ENCODE results near the gene ZNF618. TPM values are rescaled to one million over a fixed set of nuclear protein-coding genes. Genes with fewer than 3 reads are reported as not detected.

Gene ZNF618
- total and polyA plus RNA-seq, 2 experiments from 2014 or later: 10.2 to 14.0 TPM

DNA sequence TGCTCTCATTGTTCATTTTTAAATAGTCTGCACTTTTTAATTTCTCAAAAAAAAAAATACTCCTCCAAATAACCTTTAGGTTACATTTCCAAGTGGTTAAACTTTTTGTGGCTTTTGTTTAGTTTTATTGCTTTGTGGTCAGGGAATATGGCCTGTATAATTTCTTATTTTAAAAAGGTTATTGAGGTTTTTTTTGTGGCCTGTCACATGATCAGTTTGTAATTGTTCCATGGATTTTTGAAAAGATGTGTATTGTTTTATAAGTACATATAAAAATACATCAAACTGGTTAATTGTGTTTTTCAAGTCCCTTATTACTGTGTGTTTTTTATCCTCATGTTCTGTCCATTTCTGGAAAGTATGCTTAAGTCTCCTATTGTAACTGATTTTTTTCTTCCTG is 64.0 kb downstream of the ZNF618 start:
- Histone ChIP-seq H3K36me3 (replicated peaks; ENCODE audit: insufficient read depth, low read depth) (no peaks in the 10 kb centered on the region), H3K4me3 (no peak overlapping the region), H3K27me3 (no peaks in the 10 kb centered on the region), H3K79me2 (peaks cover 62% of the 10 kb centered on the region), H4K20me1 (ENCODE audit: insufficient read depth, poor library complexity, severe bottlenecking) (peaks cover 10% of the 10 kb centered on the region), H2AFZ (no peak overlapping the region), H3K9me3 (ENCODE audit: low read depth) (no peaks in the 10 kb centered on the region), H3K9me2 (replicated peaks; ENCODE audit: insufficient read depth) (no peaks in the 10 kb centered on the region), H3K27ac (no peak overlapping the region), H3K4me1 (ENCODE audit: insufficient read depth) (no peaks in the 10 kb centered on the region), H3K4me2 (no peak overlapping the region)
- no peak for TF ChIP-seq EZH2 (IDR thresholded peaks at IDR 0.05; ENCODE audit: borderline replicate concordance)
- TF ChIP-seq EZH2phosphoT487 (IDR thresholded peaks at IDR 0.05; ENCODE audit: low read depth, severe bottlenecking, unreplicated experiment): no peak
- TF ChIP-seq, protein P1, sequence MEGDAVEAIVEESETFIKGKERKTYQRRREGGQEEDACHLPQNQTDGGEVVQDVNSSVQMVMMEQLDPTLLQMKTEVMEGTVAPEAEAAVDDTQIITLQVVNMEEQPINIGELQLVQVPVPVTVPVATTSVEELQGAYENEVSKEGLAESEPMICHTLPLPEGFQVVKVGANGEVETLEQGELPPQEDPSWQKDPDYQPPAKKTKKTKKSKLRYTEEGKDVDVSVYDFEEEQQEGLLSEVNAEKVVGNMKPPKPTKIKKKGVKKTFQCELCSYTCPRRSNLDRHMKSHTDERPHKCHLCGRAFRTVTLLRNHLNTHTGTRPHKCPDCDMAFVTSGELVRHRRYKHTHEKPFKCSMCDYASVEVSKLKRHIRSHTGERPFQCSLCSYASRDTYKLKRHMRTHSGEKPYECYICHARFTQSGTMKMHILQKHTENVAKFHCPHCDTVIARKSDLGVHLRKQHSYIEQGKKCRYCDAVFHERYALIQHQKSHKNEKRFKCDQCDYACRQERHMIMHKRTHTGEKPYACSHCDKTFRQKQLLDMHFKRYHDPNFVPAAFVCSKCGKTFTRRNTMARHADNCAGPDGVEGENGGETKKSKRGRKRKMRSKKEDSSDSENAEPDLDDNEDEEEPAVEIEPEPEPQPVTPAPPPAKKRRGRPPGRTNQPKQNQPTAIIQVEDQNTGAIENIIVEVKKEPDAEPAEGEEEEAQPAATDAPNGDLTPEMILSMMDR (IDR thresholded peaks at IDR 0.05; ENCODE audit: poor library complexity): no peak
- no peak for DNase-seq (ENCODE audit: low spot score)

DNA sequence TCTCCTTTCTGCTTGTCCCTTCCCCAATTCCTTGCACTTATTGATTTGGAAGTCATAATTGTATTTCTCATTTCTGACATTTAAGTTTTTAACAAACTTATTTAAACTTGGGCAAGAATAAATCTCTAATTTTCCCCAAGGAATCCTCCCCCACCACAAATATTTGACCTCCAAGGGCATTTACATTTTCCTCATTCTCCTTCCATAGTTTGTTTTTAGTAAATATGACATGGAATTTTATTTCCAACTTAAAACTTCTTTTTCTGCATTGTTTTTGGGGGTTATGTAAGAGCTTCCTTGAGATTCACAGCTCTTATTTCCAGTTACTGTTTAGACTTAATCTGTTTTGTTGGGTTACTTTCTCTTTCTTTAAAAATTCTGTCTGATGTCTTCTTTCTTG is 64.9 kb downstream of the ZNF618 start:
- no peaks in the 10 kb centered on the region for H3K36me3 ChIP-seq (replicated peaks; ENCODE audit: insufficient read depth, low read depth)
- H3K27ac ChIP-seq: no peak overlapping the region
- peaks cover 68% of the 10 kb centered on the region for H3K79me2 ChIP-seq
- peaks cover 10% of the 10 kb centered on the region for H4K20me1 ChIP-seq (ENCODE audit: insufficient read depth, poor library complexity, severe bottlenecking)
- H3K4me3 ChIP-seq: no peak overlapping the region
- no peak overlapping the region for H2AFZ ChIP-seq
- H3K4me1 ChIP-seq (ENCODE audit: insufficient read depth): no peaks in the 10 kb centered on the region
- H3K27me3 ChIP-seq: no peaks in the 10 kb centered on the region
- H3K9me2 ChIP-seq (replicated peaks; ENCODE audit: insufficient read depth): no peaks in the 10 kb centered on the region
- DNase-seq (ENCODE audit: low spot score): no peak
- H3K9me3 ChIP-seq (ENCODE audit: low read depth): no peaks in the 10 kb centered on the region
- H3K4me2 ChIP-seq: no peak overlapping the region
- TF ChIP-seq EZH2phosphoT487 (IDR thresholded peaks at IDR 0.05; ENCODE audit: low read depth, severe bottlenecking, unreplicated experiment) (no peak), EZH2 (IDR thresholded peaks at IDR 0.05; ENCODE audit: borderline replicate concordance) (no peak)
- TF ChIP-seq, protein P1 (IDR thresholded peaks at IDR 0.05; ENCODE audit: poor library complexity): no peak

DNA sequence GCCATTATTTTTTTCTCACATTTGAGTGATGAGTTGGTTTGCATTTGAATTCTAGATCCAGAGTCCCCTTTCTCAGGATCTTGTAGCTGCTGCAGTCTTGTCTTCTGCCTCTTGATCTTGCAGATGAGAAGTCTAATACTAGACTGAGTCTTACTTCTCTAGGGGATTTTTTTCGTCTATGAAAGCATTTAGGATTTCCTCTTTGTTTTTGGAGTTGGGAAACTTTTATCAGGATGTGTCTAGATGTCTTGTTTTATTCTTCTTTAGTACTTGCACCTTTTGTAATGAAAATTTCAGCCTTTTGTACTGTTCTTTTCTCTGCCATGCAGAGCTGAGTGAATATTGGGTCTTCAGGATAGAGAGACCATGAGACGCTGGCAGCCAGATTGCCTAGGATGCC is 65.4 kb downstream of the ZNF618 start:
- WGBS (ENCODE audit: low lambda C conversion rate, missing lambda C conversion rate): 95% methylated on average over 2 of the region's 2 CpGs
- H3K79me2 ChIP-seq: peaks cover 68% of the 10 kb centered on the region
- no peak overlapping the region for H3K4me2 ChIP-seq

More for the DNA sequence above, 65.4 kb downstream of the ZNF618 start:
- Histone ChIP-seq H3K9me2 (replicated peaks; ENCODE audit: insufficient read depth) (no peaks in the 10 kb centered on the region), H3K36me3 (replicated peaks; ENCODE audit: insufficient read depth, low read depth) (no peaks in the 10 kb centered on the region), H3K4me1 (ENCODE audit: insufficient read depth) (no peaks in the 10 kb centered on the region), H3K4me3 (no peak overlapping the region), H4K20me1 (ENCODE audit: insufficient read depth, poor library complexity, severe bottlenecking) (peaks cover 7% of the 10 kb centered on the region), H3K27ac (no peak overlapping the region), H3K27me3 (no peaks in the 10 kb centered on the region), H3K9me3 (ENCODE audit: low read depth) (no peaks in the 10 kb centered on the region), H2AFZ (no peak overlapping the region)
- DNase-seq (ENCODE audit: low spot score): no peak
- TF ChIP-seq EZH2phosphoT487 (IDR thresholded peaks at IDR 0.05; ENCODE audit: low read depth, severe bottlenecking, unreplicated experiment) (no peak), EZH2 (IDR thresholded peaks at IDR 0.05; ENCODE audit: borderline replicate concordance) (no peak)
- TF ChIP-seq, protein P1 (IDR thresholded peaks at IDR 0.05; ENCODE audit: poor library complexity): no peak
